DMS153 (cell line): ENCODE results near the gene PGGHG.

Experiments
- DNase-seq: peaks from one replicate; lab custom pipeline; 2025; lab: John Stamatoyannopoulos, UW

The PGGHG gene

DNA sequence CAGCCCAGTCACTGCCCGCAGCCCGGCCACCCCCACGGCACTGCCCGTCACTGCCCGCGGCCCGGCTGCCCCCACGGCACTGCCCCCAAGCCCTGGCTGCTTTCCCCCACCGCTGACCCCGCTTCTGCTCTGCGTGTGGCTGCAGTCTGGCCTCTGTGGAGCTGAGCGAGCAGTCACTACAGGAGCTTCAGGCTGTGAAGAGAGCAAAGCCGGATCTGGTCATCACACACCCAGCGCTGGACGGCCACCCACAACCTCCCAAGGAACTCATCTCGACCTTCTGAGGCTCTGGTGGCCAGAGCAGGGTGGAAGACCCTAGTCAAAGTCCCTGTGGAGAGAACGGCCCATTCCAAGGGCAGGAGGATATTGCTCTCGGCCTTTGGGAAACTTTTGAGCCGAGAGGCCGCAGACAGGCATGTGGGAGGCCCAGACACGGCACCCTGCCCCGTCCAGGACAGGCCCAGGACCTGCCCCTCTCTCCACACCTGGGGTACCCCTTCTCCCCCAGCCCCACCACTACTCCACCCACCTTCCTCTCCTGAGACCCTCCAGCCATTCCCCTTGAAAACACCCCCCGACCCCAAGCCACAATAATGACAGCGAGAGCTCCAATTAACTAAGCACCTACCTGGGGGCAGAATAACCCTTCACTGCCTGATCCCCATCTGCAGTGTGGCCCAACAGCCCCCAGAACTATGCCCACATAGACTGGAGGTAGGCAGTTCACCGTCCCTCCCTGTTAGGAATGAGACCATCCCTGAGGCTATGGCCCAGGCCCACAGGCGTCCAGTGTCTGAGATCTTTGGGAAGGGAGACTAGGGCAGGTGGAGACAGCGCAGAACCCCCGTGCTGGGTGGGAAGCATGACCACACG, 3.7 kb upstream of the PGGHG start:
- no peak for DNase-seq

DNA sequence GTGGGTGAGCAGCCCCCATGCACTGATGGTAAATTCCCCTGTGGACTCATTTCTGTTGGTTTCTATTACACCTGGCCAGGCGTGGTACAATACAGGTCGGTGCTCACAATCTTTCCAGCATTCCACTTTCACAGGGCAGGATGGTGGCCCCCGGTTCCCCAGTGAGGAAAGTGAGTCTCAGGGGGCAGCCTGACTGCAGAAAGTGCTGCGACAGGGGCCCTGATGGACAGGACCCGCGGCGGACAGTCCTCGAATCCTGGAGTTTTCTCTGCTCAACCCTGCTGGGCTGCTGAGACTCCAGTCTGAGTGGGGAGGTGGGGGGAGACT, 3.1 kb upstream of the PGGHG start:
- no peak for DNase-seq

DNA sequence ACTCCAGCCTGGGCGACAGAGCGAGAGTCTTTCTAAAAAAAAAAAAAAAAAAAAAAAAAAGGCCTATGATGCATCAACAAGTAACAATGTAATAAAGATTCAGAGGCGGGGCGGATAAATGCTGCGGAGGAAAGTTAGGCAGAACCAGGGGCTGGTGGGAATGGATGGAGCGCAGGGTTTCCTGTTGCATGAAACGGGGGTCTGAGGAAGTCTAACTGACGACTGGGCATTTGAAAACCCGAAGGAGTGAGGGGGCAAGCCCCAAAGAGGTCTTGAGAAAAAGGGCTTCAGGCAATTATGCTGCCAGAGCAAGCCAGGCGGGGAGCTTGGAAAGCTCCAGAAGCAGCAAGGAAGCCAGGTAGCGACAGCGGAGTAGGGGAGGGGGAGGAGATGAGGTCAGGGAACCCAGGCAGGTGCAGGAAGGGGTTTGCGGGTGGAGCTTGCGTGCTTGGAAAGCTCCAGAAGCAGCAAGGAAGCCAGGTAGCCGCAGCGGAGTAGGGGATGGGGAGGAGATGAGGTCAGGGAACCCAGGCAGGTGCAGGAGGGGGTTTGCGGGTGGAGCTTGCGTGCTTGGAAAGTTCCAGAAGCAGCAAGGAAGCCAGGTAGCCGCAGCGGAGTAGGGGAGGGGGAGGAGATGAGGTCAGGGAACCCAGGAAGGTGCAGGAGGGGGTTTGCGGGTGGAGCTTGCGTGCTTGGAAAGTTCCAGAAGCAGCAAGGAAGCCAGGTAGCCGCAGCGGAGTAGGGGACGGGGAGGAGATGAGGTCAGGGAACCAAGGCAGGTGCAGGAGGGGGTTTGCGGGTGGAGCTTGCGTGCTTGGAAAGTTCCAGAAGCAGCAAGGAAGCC, 1.7 kb upstream of the PGGHG start:
- DNase-seq, result peak; percentile 57

DNA sequence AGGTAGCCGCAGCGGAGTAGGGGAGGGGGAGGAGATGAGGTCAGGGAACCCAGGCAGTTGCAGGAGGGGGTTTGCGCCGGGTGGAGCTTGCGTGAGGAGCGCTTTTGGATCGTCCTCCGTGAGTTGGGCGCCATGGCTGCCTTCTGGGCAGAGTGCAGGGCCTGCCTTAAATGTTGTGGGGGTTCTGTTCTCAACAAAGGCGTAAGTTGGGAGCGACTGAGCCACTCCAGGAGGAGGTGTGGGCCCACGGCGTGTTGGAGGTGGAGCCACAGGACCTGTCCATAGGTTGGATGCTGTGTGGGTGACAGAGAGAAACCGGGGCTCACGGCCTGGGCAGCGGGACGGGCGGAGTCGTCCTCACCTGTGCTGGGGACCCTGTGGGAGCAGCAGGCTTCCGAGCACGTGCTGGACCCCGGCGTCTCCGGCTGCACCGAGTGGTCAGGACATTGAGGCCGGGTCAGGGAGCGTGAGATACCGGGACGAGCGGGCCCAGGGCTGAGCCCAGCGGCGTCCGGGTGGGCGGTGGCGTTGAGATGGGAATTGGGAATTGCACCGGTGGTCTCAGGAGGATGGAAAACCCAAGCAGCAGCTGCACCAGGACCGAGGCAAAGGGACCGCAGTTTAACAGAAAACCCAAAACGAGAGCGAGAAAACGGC, 977 bp upstream of the PGGHG start:
- no peak for DNase-seq

DNA sequence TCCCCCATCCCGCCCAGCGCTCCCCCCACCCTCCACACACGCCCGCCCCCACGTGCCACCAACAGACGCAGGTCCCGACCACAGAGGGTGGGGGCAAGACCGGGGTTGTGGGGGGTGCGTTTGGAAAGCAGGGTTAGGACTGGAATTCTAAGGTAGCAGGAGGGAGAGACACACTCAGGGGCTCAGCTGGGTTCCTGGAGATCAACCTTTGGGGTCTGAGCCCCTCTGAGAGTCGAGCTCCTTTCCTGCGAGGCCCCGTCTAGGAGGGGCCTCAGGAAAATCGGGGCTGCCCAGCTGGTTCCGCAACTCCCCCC, 429 bp downstream of the PGGHG start:
- no peak for DNase-seq

DNA sequence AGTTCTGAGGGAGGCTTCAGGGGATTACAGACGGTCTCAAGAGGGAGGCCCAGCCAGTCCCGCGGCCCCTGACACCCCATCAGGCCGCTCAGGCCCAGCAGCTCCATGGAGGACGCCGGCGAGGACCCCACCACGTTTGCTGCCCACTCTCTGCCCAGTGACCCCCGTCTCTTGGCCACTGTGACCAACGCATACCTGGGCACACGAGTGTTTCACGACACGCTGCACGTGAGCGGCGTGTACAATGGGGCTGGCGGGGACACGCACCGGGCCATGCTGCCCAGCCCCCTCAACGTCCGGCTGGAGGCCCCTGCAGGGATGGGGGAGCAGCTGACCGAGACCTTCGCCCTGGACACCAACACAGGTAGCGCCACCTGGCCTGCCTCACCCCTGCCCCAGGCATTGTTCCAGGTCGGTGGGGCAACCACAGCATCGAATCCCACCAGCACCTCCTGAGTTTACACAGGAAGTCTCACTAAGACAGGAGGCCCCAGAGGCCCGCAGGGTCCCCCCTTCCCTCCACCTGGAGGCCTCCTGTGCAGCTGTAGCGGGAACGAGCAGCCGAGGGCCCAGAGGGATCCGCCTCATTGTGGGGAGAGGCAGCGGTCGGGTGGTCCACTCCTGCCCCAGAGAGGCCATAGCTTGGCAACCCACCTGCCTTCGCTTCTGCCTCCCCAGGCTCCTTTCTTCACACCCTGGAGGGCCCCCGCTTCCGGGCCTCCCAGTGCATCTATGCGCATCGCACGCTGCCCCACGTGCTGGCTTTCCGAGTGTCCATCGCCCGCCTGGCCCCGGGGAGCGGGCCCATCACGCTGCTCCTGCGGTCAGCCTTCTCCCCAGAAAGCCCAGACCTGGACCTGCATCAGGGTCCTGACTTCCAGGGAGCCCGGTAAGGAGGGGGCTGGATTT, 1.0 kb downstream of the PGGHG start:
- DNase-seq, result no peak

DNA sequence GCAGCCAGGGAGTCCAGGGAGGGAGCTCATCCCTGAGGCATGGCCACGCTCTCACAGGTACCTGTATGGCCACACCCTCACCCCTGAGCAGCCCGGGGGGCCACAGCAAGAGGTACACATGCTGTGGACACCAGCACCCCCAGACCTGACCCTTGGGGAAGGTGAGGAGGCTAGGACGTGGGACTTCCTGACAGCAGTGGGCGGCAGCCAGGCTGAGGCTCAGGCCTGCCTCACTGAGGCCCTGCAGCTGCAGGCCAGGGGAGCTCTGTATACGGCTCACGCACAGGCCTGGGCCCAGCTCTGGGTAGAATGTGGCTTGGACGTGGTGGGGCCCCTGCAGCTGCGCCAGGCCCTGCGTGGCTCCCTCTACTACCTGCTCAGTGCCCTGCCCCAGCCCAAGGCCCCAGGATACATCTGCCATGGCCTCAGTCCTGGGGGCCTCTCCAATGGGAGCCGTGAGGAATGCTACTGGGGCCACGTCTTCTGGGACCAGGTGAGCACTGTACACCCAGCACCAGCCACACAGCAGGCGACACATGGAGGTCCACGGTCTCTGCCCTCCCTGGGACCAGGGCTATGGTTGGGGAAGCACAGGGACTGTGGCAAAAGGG, 1.8 kb downstream of the PGGHG start:
- no peak for DNase-seq

DNA sequence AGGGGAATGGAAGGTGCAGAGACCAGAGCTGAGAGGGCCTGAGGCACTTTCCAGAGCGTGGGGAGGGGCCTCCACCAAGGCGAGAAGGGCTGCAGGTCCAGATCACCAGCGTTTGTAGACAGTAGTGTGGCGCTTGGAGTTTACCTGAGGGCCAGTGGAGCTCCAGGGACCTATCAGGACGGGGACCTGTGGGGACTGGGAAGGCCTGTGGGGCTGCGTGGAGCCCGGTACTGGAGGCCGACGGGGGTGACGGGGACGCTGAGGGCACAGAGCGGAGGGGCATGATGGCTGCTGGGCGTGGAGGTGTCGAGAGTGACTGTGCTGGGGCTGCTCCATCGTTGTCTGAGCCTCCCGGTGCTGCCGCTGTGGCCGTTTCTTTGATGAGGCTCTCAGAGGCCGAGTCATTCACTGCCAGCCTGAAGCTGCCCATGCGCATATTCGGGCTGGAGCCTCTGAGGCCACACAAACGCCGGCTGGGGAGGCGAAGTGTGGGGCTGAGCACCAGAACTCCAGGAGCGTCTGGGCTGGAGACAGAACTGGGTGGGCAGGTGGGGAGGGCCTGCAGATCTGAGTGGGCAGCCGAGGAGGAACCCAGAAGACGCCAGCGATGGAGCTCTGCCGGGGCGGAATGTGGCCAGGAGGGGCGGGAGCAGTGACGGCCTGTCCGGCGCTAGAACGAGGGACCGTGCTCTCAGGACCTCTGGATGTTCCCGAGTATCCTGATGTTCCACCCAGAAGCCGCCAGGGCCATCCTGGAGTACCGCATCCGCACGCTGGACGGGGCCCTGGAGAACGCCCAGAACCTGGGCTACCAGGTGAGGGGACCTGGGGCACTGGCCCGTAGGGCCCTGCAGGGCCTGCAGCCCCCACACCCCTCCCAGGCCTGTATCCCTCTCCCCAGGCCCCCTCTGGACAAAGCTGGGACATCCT, 2.6 kb downstream of the PGGHG start:
- DNase-seq, result no peak

DNA sequence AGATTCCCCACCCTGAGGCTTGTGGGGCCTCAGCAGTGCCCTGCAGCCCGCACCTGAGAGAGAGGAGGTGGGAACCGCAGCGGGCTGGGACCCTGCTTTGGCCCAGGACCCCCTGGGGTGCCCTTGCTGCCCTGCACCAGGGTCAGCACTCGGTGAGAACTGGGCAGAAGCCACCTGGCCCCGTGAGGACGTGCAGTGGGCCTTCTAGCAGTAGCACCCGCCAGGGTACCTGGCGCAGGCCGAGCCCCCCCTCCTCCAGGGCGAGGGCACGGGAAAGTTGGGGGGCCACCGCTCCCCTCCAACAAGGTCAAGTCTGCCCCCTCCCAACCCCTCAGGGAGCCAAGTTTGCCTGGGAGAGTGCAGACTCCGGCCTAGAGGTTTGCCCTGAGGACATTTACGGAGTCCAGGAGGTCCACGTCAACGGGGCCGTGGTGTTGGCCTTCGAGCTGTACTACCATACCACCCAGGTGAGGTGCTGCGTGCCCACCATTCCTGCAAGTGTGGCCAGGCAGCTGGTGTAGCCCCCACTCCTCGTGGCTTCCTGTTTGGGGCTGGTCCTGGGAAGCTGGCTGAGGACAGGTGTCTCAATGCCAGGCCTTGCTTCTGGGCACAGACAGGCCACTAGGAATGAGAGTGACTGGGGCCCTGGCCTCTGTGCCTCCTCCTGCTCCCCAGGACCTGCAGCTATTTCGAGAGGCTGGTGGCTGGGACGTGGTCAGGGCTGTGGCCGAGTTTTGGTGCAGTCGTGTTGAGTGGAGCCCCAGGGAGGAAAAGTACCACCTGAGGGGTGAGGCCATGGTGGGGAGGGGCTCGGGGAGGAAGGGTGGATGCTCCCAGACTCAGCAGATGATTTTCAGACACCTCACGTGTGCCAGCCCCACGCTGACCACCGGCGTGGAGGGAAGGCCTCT, 3.5 kb downstream of the PGGHG start:
- no peak for DNase-seq

DNA sequence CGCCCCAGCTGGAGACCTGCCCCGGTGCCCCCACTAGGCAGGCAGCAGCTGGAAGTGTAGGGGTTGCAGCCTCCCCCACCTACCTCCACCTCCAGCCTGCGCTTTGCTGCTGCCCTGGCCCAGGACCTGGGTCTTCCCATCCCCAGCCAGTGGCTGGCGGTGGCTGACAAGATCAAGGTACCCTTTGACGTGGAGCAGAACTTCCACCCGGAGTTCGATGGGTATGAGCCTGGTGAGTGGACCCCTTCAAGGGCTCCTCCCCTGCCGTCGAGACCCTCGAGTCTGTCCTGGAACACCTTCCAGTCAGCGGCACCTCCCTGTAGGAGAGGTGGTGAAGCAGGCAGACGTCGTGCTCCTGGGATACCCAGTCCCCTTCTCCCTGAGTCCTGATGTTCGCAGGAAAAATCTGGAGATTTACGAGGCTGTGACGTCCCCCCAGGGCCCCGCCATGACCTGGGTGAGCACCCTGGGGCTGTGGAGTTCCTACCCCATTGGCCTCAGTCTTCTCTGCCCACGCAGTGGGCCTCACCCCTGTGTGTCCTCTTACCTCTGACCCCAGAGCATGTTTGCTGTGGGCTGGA, 4.4 kb downstream of the PGGHG start:
- no peak for DNase-seq

DNA sequence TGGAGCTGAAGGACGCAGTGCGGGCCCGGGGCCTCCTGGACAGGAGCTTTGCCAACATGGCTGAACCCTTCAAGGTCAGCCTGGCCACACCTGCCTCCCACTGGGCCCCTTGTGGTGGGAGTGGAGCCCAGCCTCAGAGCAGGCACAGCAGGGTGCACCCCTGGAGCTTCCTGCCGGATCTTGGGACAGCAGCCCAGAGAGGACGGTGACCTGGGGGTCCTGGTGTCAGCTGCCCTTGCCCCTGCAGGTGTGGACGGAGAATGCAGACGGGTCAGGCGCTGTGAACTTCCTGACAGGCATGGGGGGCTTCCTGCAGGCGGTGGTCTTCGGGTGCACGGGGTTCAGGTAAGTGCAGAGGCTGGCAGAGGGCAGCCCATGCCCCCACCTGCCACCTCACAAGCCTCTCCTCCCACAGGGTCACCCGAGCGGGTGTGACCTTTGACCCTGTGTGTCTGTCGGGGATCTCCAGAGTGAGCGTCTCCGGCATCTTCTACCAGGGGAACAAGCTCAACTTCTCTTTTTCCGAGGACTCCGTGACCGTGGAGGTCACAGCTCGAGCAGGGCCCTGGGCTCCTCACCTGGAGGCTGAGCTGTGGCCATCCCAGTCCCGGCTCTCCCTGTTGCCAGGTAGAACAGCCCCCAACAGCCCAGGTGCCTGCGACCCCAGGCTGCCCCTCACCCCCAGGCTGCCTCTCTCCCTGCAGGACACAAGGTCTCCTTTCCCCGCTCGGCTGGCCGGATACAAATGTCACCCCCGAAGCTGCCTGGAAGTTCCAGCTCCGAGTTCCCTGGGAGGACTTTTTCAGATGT, 5.1 kb downstream of the PGGHG start:
- DNase-seq, result no peak

DNA sequence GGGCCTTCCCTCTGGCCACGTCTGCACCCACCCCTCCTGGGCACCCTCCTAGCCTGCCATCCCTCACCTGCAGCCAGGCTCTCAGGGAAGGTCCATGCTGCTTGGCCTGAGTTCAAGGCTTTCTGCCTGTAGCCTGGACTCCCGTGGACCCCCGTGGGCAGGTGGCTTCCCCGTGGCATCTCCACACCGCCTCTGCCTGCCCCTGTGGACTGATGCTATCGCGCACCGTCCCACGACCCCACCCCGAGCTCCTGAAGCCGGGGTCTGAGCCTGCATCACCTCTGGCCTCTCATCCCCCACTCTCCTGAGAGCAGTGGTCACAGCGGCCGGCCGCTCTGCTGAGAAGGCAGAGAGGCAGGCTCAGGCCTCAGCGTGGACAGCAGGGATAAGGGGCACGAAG, 5.9 kb downstream of the PGGHG start:
- no peak for DNase-seq

DNA sequence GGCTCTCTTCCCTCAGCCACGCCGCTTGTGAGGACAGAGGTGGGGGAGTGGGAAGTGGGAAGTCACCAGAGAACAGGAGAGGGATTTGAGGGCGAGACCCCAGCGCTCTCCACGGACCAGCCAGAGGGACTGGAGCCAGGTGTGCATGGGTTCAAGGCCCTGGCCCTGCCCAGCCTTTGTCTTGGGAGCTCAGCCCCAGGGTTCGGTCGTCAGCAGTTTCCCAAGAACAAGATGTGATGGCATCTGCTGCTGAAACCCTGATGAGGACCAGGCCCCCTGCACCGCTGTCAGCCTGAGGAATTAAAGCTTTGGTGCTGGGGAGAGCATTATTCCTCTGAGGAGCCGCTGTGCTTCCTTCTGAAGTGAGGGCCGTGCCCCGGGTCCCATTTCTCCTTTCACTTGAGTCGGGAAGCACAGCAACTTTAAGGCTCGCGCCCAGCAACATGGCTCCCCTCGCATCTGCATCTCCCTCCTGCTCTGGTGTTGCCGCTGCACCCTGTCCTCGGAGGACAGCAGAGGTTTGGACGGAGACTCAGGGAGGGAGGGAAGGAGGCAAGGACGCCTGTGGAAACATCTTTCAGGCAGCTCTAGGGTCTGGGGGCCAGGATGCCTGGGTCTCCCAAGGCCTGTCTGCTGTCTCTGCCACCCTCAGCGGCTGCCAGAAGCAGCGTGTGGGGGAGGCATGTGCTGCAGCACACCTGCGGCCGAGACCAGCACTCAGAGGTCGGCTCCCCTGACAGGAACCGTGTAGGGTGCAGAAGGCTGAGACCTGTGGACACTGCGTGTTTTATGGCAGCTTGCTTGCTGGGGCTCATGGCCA, 6.6 kb downstream of the PGGHG start:
- DNase-seq, result no peak

DNA sequence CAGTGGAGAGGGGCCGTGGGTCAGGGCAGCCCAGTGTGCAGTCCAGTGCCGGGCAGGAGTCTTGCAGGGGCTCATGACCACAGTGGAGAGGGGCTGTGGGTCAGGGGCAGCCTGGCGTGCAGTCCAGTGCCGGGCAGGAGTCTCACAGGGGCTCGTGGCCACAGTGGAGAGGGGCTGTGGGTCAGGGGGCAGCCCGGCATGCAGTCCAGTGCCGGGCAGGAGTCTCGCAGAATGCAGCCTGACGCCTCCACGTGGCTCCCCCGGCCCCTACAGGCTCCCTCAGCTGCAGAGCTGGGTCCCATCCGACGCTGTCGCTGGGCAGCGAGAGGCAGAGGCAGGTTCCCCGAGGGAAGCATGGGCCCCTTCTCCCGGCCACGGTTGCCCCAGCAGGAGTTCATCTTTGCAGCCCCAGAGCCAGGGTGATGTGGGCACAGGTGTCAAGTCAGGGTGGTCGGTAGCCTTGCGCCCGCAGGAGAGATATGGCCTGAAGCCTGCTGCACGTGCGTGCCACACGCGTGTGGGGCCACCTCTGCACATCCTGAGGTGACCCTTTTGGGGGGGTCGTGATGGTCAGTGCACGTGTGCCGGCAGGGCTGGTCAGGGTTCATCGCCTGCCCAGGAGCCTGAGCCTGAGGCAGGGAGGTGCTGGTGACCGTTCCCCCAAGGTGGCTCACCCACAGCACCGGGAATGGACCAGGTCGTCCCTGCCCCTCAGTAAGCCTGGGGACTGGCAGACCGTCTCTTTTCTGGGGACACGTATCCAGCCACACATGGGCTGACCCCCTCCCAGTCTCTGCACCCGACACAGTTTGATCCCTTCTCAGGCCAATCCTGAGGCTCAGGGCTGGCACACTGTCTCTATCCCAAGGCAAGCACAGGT, 7.5 kb downstream of the PGGHG start:
- DNase-seq, result no peak

DNA sequence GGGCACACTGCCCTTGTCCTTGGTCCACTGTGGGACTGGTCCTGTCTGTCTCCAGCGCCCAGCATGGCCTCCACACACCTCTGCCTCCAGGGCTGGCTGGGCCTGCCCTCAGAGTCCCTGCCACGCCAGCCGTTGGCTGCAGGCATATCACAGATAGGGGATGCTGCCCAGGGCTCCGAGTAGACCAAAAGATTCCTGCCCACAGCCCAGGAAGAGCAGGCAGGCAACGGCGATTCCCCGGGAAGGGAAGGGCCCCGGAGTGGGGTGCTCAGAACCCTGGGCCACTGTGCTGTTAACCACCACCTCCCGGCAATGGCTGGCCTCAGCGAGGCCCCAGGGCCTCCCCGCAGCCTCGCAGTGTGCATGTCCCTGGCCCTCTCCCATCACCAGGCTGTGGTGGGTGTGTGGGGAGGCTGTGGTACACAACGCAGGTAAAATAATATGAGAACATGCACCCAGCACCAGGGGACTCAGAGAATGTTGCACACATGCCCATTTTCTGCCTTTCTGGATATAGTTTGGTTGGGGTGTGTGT, 8.2 kb downstream of the PGGHG start:
- DNase-seq, result no peak
